GM18520 (cell line): ENCODE measurements around the gene RHEX.
"Not testable (repeated sequence)": the region's sequence is repeated elsewhere in the genome, so short reads cannot be mapped to it uniquely, and the experiment has no call there.

Experiments used
- ATAC-seq: cut with Tn5 transposase; IDR thresholded peaks from one replicate; pipeline ENCODE4 v1.9.1; 2021; ENCODE audit not compliant: unreplicated experiment

Gene RHEX

GRCh38 chr1:206058289-206058926 lies 5.4 kb downstream of the RHEX start:
- not testable (repeated sequence) for ATAC-seq

- no peak for ATAC-seq
Measured at GRCh38 chr1:206058927-206059292, 5.9 kb downstream of the RHEX start.

- no peak for ATAC-seq
Measured at GRCh38 chr1:206059355-206059915, 6.5 kb downstream of the RHEX start.

- ATAC-seq = no peak
Measured at GRCh38 chr1:206060844-206061243, 7.9 kb downstream of the RHEX start.

GRCh38 chr1:206062464-206062863 lies 9.5 kb downstream of the RHEX start:
- no peak for ATAC-seq

- ATAC-seq = not testable (repeated sequence)
Measured at GRCh38 chr1:206064001-206064400, 11.0 kb downstream of the RHEX start.

- ATAC-seq = not testable (repeated sequence)
Measured at GRCh38 chr1:206064501-206064900, 11.5 kb downstream of the RHEX start.

GRCh38 chr1:206065547-206066145 lies 12.7 kb downstream of the RHEX start:
- ATAC-seq = no peak

- ATAC-seq = peak; percentile 78
Measured at GRCh38 chr1:206066479-206067171, 13.7 kb downstream of the RHEX start.

- no peak for ATAC-seq
Measured at GRCh38 chr1:206067486-206068227, 14.7 kb downstream of the RHEX start.

GRCh38 chr1:206068314-206068713 lies 15.3 kb downstream of the RHEX start:
- no peak for ATAC-seq

- ATAC-seq = no peak
Measured at GRCh38 chr1:206070627-206071304, 17.8 kb downstream of the RHEX start.

GRCh38 chr1:206074839-206075238 lies 21.9 kb downstream of the RHEX start:
- ATAC-seq = no peak

GRCh38 chr1:206075786-206076755 lies 23.1 kb downstream of the RHEX start:
- ATAC-seq = no peak

GRCh38 chr1:206079135-206079534 lies 26.2 kb downstream of the RHEX start:
- no peak for ATAC-seq

GRCh38 chr1:206080026-206080820 lies 27.2 kb downstream of the RHEX start:
- no peak for ATAC-seq

- no peak for ATAC-seq
Measured at GRCh38 chr1:206081856-206082255, 28.9 kb downstream of the RHEX start.

- no peak for ATAC-seq
Measured at GRCh38 chr1:206082831-206083695, 30.1 kb downstream of the RHEX start.
